ENCODE measurements around the gene MAF.
A peak's percentile ranks its signal among the peaks of the same experiment; 100 is the strongest.

MAF gene

DNA sequence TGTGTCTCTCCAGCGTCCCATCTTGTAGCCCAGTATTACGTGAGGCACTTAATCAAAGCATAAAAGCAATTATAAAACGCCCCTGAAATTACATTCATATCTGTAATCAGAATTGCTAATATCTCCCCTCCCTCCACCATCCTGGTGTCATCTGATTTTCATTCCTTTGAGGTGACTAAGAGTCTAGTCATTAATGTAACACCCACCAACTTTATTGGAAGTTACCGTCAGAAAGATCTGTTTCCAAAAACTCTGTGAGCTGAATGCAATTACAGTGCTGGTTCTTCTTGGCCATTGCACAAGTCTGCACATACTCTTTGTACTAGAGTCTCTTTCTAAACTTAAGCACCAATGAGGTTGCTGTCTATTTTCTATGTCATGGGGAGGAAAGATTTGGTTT lies 12.5 kb upstream of the MAF start:
- intact Hi-C loops (cut with DNase I) = no loop called here
- no peak for DNase-seq

DNA sequence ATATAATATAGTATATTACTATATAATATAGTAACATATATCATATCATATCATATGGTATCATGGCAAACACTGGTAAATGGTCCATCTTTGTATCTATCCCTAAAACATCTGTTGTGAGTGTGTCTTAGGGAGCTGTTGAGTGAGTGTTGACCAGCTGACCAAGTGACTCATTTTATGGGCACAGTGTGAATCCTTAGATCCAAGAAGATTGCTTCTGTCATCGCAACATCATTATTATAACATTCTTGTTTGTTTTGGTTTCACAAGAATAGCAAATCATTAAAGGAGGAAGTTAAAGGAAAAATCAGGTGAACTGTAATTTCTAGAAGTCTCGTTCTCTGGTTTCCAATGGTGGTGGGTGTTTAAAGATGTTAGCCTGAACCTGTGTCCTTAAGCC lies 11.7 kb upstream of the MAF start:
- no peak for DNase-seq
- intact Hi-C loops (cut with DNase I) = no loop called here

DNA sequence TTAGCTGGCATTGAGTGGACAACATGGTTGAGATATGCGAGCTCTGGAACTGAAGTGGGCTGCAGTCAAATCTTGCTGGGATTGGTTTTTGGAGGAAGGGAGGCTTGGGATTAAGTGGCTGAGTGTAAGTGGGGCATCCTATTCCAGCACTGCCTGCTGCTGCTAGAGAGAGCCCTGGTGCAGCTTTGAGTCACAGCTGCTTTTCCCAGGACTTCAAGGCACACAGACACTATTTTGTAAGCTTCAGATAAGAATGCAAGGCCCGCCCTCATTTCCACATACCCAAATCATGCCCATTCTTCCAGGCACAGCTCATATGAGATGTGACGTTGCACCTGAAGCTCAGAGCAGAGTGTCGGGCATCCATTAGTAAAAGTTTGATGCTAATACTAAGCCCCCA lies 10.2 kb upstream of the MAF start:
- intact Hi-C loops (cut with DNase I) = no loop called here
- no peak for DNase-seq

DNA sequence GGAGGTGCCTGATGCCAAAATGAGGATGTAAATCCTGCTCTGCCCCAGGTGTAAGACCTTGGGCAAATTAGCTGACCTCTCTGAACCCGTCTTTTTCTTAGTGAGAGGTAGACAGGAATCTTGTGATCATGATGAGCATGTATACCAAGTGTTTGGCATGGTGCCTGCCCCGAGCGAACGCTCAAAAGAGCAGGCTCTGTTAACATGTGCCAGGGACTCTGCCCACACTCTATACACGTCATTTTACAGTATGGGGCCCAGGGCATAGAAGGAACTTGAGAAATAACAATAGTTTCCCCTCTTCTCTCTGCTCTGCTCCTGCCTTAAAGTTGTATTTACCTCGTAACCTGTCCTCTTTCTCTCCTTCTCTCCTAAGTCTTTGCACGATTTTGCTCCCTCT lies 9.3 kb upstream of the MAF start:
- intact Hi-C loops (cut with DNase I) = loop anchor here (5.0 to 10.0 kb wide), 3 partner anchors 157 to 475 kb away; no protein-coding TSS in a partner anchor
- DNase-seq = no peak

DNA sequence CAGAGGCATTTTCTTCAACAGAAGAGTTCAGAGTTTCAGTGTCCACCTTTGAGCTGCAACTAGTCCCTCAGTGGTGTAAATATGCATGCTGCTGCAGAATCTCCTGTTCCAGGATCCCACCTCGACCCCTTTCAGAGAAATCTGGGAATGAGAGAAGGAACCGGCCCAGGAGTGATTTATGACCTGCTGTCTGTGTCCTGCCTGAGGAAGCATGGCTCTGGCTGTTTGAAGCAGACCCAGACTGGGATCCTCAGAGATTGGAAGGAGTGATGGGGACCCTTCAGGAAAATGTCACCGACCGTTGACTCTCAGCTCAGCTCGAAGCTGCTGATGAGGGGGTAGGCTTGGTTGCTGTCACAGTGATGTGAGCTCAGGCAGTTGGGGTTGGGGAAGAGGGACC lies 8.4 kb upstream of the MAF start:
- DNase-seq = no peak
- intact Hi-C loops (cut with DNase I) = loop anchor here (5.0 to 10.0 kb wide), 3 partner anchors 158 to 476 kb away; no protein-coding TSS in a partner anchor

DNA sequence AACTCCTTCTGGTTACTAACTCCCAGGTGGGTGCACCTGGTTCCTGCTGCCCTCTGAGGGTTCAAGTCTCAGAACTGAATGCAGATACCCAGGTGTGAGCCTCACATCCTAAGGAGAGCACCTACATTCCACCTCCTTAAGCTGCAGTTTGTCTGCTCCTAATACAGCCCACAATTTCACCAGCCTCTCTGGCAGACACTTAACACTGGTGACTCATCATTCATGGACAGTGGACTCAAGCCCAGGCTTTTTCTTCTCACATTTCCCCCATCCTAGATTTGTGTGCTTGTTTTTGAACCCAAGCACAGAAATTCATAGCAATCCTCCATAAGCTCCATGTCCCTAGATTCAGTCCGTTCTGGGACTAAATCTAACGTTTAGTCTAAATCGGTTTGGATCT lies 7.0 kb upstream of the MAF start:
- DNase-seq = no peak
- intact Hi-C loops (cut with DNase I) = loop anchor here (5.0 to 10.0 kb wide), 3 partner anchors 160 to 477 kb away; no protein-coding TSS in a partner anchor

DNA sequence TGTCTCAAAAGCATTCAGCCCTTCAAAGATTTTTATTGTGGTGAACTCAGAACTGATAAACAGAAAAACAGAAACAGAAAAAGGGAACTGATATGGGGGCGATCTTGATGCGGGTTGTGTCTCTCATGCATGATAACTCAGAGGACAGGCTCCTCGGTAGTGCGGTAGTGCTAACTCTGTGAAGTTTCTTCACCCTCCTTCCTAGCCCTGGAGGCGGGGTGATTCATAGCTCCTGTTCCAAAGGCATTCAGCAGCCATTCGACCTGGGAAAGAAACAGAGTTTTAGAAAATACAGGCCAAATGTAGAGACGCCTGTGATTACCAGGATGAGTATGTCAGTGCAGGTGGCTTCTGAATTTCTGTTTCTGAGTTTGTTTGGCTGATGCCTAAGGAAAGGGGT lies 5.5 kb upstream of the MAF start:
- intact Hi-C loops (cut with DNase I) = loop anchor here (5.0 to 10.0 kb wide), 3 partner anchors 161 to 479 kb away; no protein-coding TSS in a partner anchor
- peak in 3 of 10 donors; percentile 35 to 85 (median 47) for DNase-seq

DNA sequence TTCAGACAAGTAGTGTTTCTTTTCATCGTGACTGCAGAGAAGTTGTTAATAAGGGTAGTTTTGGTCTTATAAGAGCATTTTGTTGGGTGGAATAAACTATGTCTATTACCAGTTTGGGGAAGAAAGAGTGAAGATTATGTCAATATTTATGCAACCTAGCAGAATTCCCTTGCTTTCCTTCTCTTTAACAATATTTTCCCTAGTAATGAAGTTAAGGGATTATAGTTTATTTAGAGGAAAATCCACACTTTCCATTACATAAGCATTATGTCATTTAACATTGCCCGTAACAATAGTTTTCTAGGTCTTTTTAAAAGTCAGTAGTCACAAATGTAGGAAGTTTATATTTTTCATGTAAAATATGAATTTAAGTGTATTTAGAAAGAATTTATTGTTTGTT lies 2.5 kb upstream of the MAF start:
- intact Hi-C loops (cut with DNase I) = loop anchor here (5.0 to 10.0 kb wide), 4 partner anchors 318 to 1481 kb away; no protein-coding TSS in a partner anchor

DNA sequence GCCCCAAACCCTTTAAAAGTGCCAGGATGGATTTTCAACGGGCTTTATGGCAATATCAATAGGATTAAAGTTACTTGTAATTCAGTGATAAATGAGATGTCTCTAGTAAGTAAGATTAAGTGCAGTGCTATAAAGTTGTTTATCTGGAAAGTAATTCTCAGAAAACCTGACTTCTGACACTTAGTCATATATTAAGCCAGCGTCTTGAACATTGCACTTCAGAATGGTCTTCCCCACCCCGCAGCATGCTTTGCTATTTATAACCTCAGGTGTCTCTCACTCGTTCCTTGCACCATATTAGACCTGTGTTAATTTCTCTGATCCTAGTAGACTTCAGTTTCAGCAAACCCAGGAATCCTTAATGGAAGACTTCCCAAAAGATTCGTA lies 2.1 kb upstream of the MAF start:
- no peak for DNase-seq
- intact Hi-C loops (cut with DNase I) = loop anchor here (1.0 to 10.0 kb wide), 5 partner anchors 318 to 1480 kb away; no protein-coding TSS in a partner anchor

More for the DNA sequence above, 2.5 kb upstream of the MAF start:
- DNase-seq = no peak

DNA sequence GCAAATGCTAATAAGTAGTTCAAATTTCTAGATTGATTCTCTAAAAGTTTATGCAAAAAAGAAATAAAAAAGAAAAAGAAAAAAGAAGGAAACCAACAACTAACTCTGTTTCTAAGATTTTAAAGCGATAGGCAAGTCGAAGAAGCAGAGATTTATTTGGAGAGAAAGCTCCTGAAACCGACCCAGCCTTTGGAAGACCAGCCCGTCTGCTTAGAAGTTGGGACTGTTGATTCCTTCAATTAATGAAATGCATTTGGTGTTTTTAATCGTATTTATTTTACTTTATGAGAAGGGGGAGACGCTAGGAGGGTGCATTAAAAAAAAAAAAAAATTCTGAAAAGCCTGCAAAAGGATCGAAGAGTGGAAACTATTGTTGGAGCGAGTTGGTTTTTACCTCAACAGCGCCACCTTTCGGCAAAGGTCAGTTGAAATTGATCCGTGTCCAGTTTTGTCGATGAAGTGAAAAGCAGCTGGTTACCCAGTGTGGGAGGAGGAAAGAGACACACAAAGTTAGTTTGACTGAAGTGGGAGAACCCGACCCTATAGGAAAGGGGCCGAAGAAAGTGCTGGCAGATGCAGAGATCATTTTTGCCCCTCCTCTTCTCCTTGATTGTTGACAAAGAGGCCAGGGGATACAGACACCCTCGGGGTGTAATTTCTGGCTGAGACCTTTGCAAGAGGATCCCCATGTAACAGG lies 1.5 kb upstream of the MAF start:
- peak; percentile 53 to 94 (median 83) for DNase-seq
- intact Hi-C loops (cut with DNase I) = loop anchor here (1.0 to 10.0 kb wide), 5 partner anchors 317 to 1480 kb away; no protein-coding TSS in a partner anchor

DNA sequence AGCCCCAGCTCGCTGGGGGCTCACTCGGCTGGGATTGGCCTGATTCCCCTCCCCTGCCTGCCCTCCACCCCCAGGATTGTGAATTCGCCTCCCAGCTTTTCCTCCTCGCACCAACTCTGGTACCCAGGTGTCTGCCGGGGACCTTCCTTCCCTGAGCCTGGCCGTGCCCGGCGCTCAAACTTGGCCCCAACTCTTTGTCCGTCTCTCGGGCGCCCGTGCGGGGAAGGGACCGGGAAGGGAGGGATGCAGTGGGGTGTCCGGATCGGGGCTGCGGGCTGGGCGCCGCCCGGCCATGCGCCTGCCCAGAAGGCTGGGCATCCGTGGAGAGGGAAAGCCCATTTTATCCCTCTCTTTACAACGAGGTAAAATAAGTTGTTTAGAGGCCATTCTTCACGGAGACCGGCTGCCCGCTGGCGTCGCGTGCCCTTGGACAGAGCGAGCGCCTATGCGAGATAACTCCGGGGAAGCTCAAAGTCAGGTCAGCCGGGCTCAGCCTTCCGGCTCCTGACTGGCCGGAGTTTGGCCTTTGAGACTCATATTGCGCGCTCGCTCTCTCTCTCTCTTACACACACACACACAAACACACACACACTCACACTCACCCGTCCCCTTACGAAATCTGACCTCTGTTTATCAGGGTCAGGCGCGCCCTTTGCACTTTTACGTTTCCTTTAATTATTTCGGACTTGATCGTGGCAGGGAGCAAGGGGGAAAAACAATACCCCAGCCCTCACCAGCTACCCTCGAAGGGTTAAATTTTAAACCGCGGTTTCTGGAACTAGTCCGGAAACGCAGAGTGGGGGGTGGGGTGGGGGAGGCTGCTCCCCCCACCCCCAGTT lies 774 bp upstream of the MAF start:
- DNase-seq = peak in 6 of 10 donors; percentile 27 to 88 (median 54)
- intact Hi-C loops (cut with DNase I) = loop anchor here (5.0 to 10.0 kb wide), 4 partner anchors 317 to 1479 kb away; no protein-coding TSS in a partner anchor

DNA sequence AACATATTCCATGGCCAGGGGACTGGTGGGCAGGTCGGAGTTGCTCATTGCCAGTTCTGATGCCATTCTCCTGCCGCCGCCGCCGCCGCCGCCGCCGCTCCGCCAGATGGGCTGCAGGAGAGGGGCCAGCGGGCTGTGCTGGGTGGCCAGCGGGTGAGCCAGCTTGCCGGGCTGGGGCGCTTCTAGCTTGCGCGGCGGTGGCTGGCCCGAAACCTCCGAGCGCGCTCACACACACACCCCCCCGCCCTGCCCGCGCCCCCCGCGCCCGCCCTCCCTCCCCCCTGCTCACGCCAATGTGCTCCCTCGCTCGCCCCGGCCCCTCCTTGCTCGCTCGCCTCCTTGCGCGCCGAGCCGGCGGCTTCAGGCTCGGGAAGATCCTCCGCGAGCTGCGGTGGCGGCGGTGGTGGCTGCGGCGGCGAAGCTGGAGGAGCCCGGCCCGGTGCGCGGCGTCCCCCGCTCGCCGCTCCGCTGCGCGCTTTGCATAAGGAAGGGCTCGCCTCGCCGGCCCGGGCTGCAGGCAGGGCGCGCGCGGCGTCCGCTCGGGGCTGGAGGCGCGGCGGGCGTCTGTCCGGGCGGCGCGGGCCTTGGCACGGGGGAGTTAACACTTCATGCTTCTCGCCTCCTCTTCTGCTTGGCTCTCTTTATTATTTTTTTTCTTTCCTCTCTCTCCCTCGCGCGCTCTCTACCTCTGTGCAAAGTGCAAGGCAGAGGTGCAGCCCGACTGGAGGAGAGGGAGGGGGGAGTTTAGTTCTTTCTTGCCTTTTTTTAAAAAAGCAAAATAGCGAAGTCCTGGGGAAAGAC lies 500 bp downstream of the MAF start:
- intact Hi-C loops (cut with DNase I) = loop anchor here (5.0 to 10.0 kb wide), 4 partner anchors 315 to 1478 kb away; no protein-coding TSS in a partner anchor
- peak; percentile 39 to 92 (median 56) for DNase-seq

DNA sequence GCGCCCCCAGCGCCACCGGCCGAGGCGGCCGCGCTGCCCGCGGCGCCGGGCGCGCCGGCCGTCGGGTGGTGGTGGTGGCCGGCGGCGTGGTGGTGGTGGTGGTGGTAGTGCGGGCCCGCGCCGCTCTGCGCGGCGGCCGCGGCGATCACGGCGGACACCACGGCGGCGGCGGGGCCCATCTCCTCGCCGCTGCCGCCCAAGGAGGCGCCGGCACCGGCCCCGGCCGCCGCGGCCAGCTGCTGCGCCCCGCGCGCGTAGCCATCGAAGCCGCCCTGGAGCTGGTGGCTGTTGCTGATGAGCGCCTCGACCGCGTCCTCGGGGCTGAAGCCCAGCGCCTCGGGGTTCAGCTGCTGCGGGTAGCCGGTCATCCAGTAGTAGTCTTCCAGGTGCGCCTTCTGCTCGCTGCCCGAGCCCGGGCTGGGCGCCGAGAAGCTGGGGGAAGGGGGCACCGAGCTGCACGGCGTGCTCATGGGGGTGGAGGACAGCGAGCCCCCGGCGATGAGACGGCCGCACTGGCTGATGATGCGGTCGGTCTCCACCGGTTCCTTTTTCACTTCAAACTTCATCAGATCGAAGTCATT lies 1.2 kb downstream of the MAF start:
- DNase-seq = peak in 4 of 10 donors; percentile 20 to 85 (median 76)
- intact Hi-C loops (cut with DNase I) = no loop called here

DNA sequence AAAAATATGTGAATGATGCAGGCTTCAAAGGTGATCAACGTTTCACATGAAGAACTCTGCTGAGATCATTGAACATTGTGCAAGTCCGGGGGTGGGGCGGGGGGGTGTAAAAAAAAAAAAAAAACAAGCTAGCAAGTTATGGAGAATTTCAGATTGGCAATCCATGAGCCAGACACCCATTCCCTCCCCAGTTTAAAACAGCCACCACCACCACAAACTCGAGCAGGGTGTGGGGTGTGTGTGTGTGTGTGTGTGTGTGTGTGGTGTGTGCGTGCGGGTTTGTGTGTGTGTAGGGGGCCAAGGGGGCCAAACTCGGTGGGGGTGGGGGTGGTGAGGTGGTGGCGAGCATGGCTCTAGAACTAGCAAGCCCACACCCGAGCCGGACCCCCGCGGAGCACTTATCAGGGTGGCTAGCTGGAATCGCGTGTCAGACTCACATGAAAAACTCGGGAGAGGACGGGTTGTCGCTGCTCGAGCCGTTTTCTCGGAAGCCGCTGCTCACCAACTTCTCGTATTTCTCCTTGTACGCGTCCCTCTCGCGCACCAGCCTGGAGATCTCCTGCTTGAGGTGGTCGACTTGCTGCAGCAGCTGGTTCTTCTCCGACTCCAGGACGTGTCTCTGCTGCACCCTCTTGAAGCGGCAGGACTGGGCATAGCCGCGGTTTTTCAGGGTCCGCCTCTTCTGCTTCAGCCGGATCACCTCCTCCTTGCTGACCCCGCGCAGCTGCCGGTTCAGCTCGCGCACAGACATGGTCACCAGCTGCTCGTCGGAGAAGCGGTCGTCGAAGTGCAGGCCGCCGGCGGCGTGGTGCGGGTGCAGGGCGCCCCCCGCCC lies 2.0 kb downstream of the MAF start:
- peak in 8 of 10 donors; percentile 32 to 93 (median 50) for DNase-seq
- intact Hi-C loops (cut with DNase I) = no loop called here

DNA sequence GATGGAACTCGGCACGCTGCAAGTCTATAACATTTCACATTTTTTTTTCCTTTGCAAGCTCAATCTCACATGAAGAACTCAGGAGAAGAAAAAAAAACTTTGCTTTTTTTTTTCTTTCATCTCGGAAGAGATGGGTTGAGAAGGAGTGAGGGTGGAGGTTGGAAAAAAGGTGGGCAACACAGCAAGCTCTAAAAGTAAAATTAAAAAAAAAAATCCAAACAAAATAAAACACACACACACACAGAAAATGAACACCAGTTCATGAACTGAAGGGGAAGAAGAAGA lies 2.5 kb downstream of the MAF start:
- DNase-seq = no peak
- intact Hi-C loops (cut with DNase I) = no loop called here

DNA sequence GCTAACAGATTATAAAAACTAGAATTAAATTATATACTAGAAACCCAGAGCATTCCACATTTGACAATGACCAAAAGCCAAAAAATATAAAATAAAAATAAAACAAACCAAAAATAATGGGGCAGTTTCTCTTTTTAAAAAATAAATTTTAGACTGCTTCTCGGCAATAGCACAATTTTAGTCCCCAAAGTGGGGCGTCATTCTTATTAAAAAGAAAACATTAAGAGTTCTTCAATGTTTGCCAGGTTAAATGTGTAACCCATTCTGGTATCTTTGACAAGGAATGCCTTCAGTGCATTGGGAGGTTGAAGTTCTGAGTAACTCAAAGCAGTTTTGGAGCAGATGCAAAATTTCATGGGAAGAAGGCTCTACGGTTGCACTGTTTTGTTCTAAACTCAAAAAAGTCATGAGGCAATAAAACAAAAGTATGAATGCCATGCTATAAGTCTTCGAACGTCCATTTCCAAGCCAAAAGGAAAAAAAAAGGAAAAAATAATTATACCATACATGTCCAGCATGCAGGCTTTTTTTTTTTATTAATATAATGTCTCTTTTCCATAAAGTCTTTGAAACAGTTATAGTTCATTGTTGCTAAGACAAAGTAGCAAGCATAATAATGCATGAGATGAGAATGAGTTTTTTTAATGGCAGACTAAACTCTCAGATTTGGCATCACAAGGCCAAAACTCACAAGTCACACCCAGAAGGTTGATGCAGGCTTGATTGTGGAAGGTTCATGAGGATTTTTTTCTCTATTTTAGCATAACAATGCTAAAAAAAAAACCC lies 3.1 kb downstream of the MAF start:
- no peak for DNase-seq

DNA sequence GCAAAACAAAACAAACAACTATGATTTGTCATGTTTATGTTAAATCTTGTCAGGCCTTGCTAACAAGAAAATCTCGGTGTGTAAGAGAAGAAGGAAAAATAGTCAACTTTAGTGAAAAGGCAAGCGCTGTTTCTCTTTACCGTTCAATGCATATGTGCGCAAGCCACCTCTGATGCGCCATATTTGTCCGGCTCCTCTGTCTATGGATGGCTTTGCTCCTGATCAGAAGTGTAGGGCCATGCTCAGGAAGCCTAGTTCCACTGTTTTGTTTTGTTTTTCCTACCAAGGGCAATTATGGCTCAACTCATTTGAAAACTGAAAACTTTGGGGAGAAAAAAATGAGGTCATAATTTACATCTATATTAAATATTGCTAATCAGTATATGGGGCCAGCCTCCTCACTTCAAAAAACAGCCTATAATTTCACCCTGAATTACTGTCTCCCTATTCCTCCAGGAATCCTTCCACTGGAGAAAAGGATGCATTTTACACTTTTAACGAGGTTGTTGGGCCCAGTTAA lies 4.5 kb downstream of the MAF start:
- no peak for DNase-seq
- intact Hi-C loops (cut with DNase I) = no loop called here

More for the DNA sequence above, 3.1 kb downstream of the MAF start:
- intact Hi-C loops (cut with DNase I) = no loop called here

DNA sequence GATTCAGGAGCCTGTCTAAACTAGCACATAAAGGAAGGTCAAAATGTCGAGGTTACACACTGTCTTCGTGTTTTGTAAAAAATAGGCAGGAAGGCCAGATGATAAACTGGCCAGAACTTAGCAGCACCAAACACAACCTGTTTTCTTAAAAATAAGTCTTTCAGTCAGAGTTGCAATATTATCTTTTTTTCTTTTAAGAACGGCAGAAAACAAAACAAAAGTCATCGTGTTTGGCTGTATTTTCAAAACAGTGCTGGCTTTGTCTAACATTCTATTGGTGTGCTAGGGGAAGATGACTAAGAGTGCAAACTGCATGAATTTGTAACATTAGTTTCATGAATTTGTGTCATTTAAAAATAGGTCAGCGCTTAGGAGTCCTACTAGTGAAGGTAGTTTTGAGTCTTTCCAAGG lies 5.3 kb downstream of the MAF start:
- DNase-seq = no peak
- intact Hi-C loops (cut with DNase I) = no loop called here

Data from posterior cingulate gyrus (tissue), 11 donors.